SK-N-SH (cell line): Measurements from ENCODE around the gene SLC34A2. TPM values are rescaled to one million over a fixed set of nuclear protein-coding genes. Genes with fewer than 3 reads are reported as not detected.

Experiments used
- CTCF ChIA-PET: fragments of 300-600, 350-600 bp; formaldehyde crosslinking; extraction: SDS; loops from one replicate; lab custom pipeline; 2021; lab: Yijun Ruan, JAX
- POLR2A ChIA-PET: fragments of 350-600 bp; sonication (Branson Sonifier 250); formaldehyde crosslinking; extraction: SDS; loops from one replicate; lab custom pipeline; 2020; ENCODE audit warnings: antibody characterized with exemption, inconsistent platforms; lab: Yijun Ruan, JAX
- DNase-seq: peaks from one replicate; pipeline ENCODE4 v3.0.0; 2012
- H2AFZ ChIP-seq: fragments of 200-600 bp; sonication (generic); 2 replicates; pipeline ENCODE4 v1.8.1; 2016; ENCODE audit warnings: antibody characterized with exemption, mild to moderate bottlenecking, low read depth
- H3F3A ChIP-seq: fragments of 200-600 bp; sonication (generic); replicated peaks from 2 replicates; pipeline ENCODE3; 2016; ENCODE audit warnings: antibody characterized with exemption, mild to moderate bottlenecking; ENCODE audit not compliant: insufficient read depth
- H3K27ac ChIP-seq, 2 experiments: fragments of 200-500 bp in 1 of 2; fragments of 200-600 bp in 1 of 2; sonication (Bioruptor generic) in 1 of 2; sonication (generic), shearing (Covaris generic) in 1 of 2; 2 replicates each; pipeline versions ENCODE4 v1.5.1 to v1.6.1; 2014 to 2016; ENCODE audit warnings: low read depth in 2 of 2, inconsistent platforms in 1 of 2, low read length in 1 of 2, mild to moderate bottlenecking in 1 of 2, mixed read lengths in 1 of 2
- H3K27me3 ChIP-seq: fragments of 200-600 bp; sonication (generic), shearing (Covaris generic); 2 replicates; pipeline ENCODE4 v1.6.1; 2016; ENCODE audit warnings: mixed run types; ENCODE audit not compliant: insufficient read depth
- H3K36me3 ChIP-seq, 2 experiments: fragments of 200-500 bp in 1 of 2; fragments of 200-600 bp in 1 of 2; sonication (Bioruptor generic) in 1 of 2; sonication (generic) in 1 of 2; replicated peaks in 1 of 2; 2 replicates each; pipeline versions ENCODE3 to v1.5.1; 2014 to 2016; ENCODE audit warnings: low read length in 1 of 2, mild to moderate bottlenecking in 1 of 2; ENCODE audit not compliant: insufficient read depth in 2 of 2, control insufficient read depth in 1 of 2
- H3K4me1 ChIP-seq, 2 experiments: fragments of 200-500 bp in 1 of 2; fragments of 200-600 bp in 1 of 2; sonication (Bioruptor generic) in 1 of 2; sonication (generic), shearing (Covaris generic) in 1 of 2; 2 replicates each; pipeline versions ENCODE4 v1.5.1 to v1.6.1; 2014 to 2016; ENCODE audit warnings: low read depth in 1 of 2, low read length in 1 of 2, mixed run types in 1 of 2; ENCODE audit not compliant: insufficient read depth in 2 of 2, control insufficient read depth in 1 of 2
- H3K4me2 ChIP-seq: fragments of 200-600 bp; sonication (generic), shearing (Covaris generic); 2 replicates; pipeline ENCODE4 v1.6.1; 2017; ENCODE audit warnings: mixed run types
- H3K4me3 ChIP-seq, 2 experiments: fragments of 200-500 bp in 1 of 2; fragments of 200-600 bp in 1 of 2; sonication (Bioruptor generic) in 1 of 2; sonication (generic), shearing (Covaris generic) in 1 of 2; 2 replicates each; pipeline versions ENCODE4 v1.5.1 to v1.8.1; 2014 to 2016; ENCODE audit warnings: low read depth in 2 of 2, inconsistent platforms in 1 of 2, low read length in 1 of 2, mild to moderate bottlenecking in 1 of 2, mixed read lengths in 1 of 2, moderate library complexity in 1 of 2
- H3K79me2 ChIP-seq: fragments of 200-600 bp; sonication (generic); 2 replicates; pipeline ENCODE4 v1.8.1; 2017; ENCODE audit warnings: mild to moderate bottlenecking; ENCODE audit not compliant: insufficient read depth
- H3K9ac ChIP-seq: fragments of 200-600 bp; sonication (generic); 2 replicates; pipeline ENCODE4 v1.6.1; 2017; ENCODE audit warnings: mixed run types
- H3K9me2 ChIP-seq: fragments of 200-600 bp; sonication (generic); 2 replicates; pipeline ENCODE4 v1.6.1; 2017; ENCODE audit warnings: mixed run types
- H3K9me3 ChIP-seq: fragments of 200-600 bp; sonication (generic); 2 replicates; pipeline ENCODE4 v1.6.1; 2017; ENCODE audit warnings: mixed run types, mild to moderate bottlenecking, moderate library complexity
- H4K20me1 ChIP-seq: fragments of 200-600 bp; sonication (generic); 2 replicates; pipeline ENCODE4 v1.6.1; 2017; ENCODE audit warnings: mild to moderate bottlenecking, mixed run types; ENCODE audit not compliant: insufficient read depth
- GABPA ChIP-seq: IDR thresholded peaks from 2 replicates; pipeline ENCODE4 v1.4.0; 2012; ENCODE audit warnings: low read depth, mild to moderate bottlenecking
- JUND ChIP-seq: IDR thresholded peaks from 2 replicates; pipeline ENCODE4 v1.4.0; 2012
- POLR2AphosphoS5 ChIP-seq: IDR thresholded peaks from 2 replicates; pipeline ENCODE4 v1.6.1; 2012; ENCODE audit warnings: low read depth, low read length
- WGBS: methylation state at CpG from one replicate; pipeline ENCODE4 v1.1.6; 2017; ENCODE audit warnings: low lambda C conversion rate; 5-methylcytosine and 5-hydroxymethylcytosine counted together
- polyA plus RNA-seq, 3 experiments: library from polyadenylated mRNA; depleted of rRNA; stranded (reverse); fragments of >200 nt; gene quantifications; 2 replicates each; pipeline ENCODE4 v1.2.3, GENCODE V29; 2012
- small RNA-seq, 7 experiments: library from RNA; depleted of rRNA; stranded (forward); fragments of <200 nt; gene quantifications; one replicate each; pipeline ENCODE3, GENCODE V24; 2012

SLC34A2 gene
- polyA plus RNA-seq, 1 of the 3 experiments (the other 2 are of a cell fraction): not detected

DNA sequence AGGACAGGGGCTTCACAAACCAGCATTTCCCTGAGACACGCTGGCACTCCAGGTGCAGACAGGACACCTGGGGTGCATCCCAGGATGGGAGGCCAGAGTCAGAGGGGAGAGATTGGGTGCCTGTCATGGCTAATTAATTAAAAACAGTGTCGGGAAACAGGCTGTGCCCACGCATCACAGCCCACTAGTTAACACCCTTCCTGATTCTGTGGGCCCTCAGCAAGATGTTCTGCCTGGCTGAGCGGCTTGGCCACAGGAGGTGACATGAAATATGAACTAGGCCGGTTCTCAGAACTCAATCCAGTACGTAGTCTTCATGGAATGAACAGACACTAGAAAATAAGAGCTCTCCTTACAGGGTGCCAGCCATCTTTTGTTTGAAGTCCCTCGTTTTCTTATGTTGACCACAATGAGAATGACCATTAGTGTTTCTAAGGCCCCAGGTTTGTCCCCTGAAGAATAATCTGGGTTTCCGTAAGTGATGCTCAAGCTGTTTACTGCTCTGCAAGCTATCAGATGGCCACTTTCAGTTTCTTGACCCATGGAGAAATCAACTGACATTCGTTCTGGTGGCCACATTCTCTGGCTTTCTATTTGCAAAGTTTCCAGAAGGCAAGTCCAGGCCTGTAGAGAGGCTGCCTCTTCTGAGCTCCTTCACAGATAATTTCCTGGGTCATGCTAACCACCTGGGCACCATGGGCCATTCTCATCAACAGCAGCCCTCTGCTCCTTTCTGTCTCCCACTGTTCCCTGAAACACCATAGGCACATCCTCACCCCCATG lies 72.3 kb downstream of the SLC34A2 start:
- Histone ChIP-seq H3K27ac (no peak overlapping the region), H3K4me1 (no peaks in the 10 kb centered on the region), H4K20me1 (no peaks in the 10 kb centered on the region), H2AFZ (no peak overlapping the region), H3K79me2 (no peaks in the 10 kb centered on the region), H3K27me3 (no peaks in the 10 kb centered on the region; the same call in 1 of the 2 replicates), H3K9me3 (no peaks in the 10 kb centered on the region), H3K36me3 (no peaks in the 10 kb centered on the region), H3K4me2 (no peak overlapping the region), H3K9ac (no peak overlapping the region), H3K9me2 (no peaks in the 10 kb centered on the region), H3K4me3 (no peak overlapping the region), H3F3A (no peaks in the 10 kb centered on the region)
- WGBS: 48% methylated on average over 9 of the region's 9 CpGs
- POLR2A ChIA-PET: no interaction called here
- no peak for DNase-seq
- TF ChIP-seq JUND: no peak
- TF ChIP-seq GABPA: no peak
- TF ChIP-seq POLR2AphosphoS5: no peak
- CTCF ChIA-PET: interaction anchor here (0.8 to 2.5 kb wide), 2 partner anchors 12 to 40 kb away, joined by 3 to 6 read pairs; no protein-coding TSS in a partner anchor

Small RNA genes lying within 50 kb of the gene (small RNA-seq; reads per million reads assigned to genes)
- gene AC092436.3 (0 reads per million in 7 experiments), gene MTND4LP22 (0 reads per million in 7 experiments), gene RPS29P11 (0 reads per million in 7 experiments)

Other genes with a start within 250 kb of the SLC34A2 start
- gene SEL1L3, start 207.1 kb downstream of the SLC34A2 start, polyA plus RNA-seq (2012; rRNA removed): 2.2 and 3.7 TPM in 2 replicates